Naive thymus-derived CD4-positive, alpha-beta T cell (primary cell): ENCODE measurements around the gene PRSS27. TPM values are rescaled to one million over a fixed set of nuclear protein-coding genes. Genes with fewer than 3 reads are reported as not detected.
"Not testable (repeated sequence)": the region's sequence is repeated elsewhere in the genome, so short reads cannot be mapped to it uniquely, and the experiment has no call there.

Experiments
- ATAC-seq: fragments of 150-1000 bp; cut with Tn5 transposase; 2 replicates; pipeline ENCODE4 v1.10.0; 2021; ENCODE audit warnings: mild to moderate bottlenecking, moderate library complexity
- CTCF ChIA-PET: fragments of 350-600 bp; sonication (Branson Sonifier 250); formaldehyde crosslinking; loops from one replicate; lab custom pipeline; 2021; ENCODE audit warnings: antibody characterized with exemption; lab: Charles Lee
- POLR2A ChIA-PET: fragments of 350-600 bp; sonication (Branson Sonifier 250); formaldehyde crosslinking; loops from one replicate; lab custom pipeline; 2021; ENCODE audit warnings: antibody characterized with exemption, inconsistent platforms; lab: Charles Lee
- DNase-seq, 9 donors: peaks; one replicate each; pipeline versions ENCODE4 v3.0.0 to v3.0.0-alpha.2; 2020 to 2022; ENCODE audit warnings: mixed read lengths in 1 of 9
- H3K27ac ChIP-seq: one replicate; pipeline ENCODE4 v1.7.0; 2013; ENCODE audit warnings: mild to moderate bottlenecking, low read depth, low read length, moderate library complexity
- H3K27me3 ChIP-seq, 2 donors: one replicate each; pipeline ENCODE4 v1.7.0; 2013; ENCODE audit warnings: low read length in 2 of 2, mild to moderate bottlenecking in 2 of 2, moderate library complexity in 2 of 2; ENCODE audit not compliant: control insufficient read depth in 2 of 2, insufficient read depth in 2 of 2
- H3K36me3 ChIP-seq, 3 experiments: 1 replicate in 2 of 3; 2 replicates in 1 of 3; pipeline ENCODE4 v1.7.0; 2013; ENCODE audit warnings: low read length in 3 of 3, mild to moderate bottlenecking in 3 of 3, moderate library complexity in 1 of 3; ENCODE audit not compliant: insufficient read depth in 3 of 3, control insufficient read depth in 2 of 3
- H3K4me1 ChIP-seq, 2 donors: one replicate each; pipeline ENCODE4 v1.7.0; 2013; ENCODE audit warnings: low read length in 2 of 2, mild to moderate bottlenecking in 2 of 2, moderate library complexity in 1 of 2; ENCODE audit not compliant: control insufficient read depth in 2 of 2, insufficient read depth in 2 of 2
- H3K4me3 ChIP-seq: 2 replicates; pipeline ENCODE4 v1.7.0; 2013; ENCODE audit warnings: mild to moderate bottlenecking, low read length
- H3K9me3 ChIP-seq, 3 experiments: 1 replicate in 2 of 3; 2 replicates in 1 of 3; pipeline ENCODE4 v1.7.0; 2013; ENCODE audit warnings: low read length in 3 of 3; ENCODE audit not compliant: control insufficient read depth in 2 of 3
- H3K27ac Mint-ChIP-seq, 9 donors: one replicate each; pipeline ENCODE4 v1.8.0; 2020 to 2022; ENCODE audit warnings: mixed read lengths in 9 of 9, mild to moderate bottlenecking in 8 of 9, moderate library complexity in 5 of 9, inconsistent platforms in 2 of 9
- H3K27me3 Mint-ChIP-seq, 5 donors: one replicate each; pipeline ENCODE4 v1.8.0; 2021 to 2022; ENCODE audit warnings: mixed read lengths in 5 of 5, mild to moderate bottlenecking in 1 of 5
- H3K36me3 Mint-ChIP-seq, 5 donors: one replicate each; pipeline ENCODE4 v1.8.0; 2020 to 2022; ENCODE audit warnings: mixed read lengths in 5 of 5, mild to moderate bottlenecking in 3 of 5, inconsistent platforms in 1 of 5
- H3K4me1 Mint-ChIP-seq, 7 donors: one replicate each; pipeline ENCODE4 v1.8.0; 2020 to 2022; ENCODE audit warnings: mixed read lengths in 7 of 7, mild to moderate bottlenecking in 3 of 7, inconsistent platforms in 1 of 7
- H3K4me3 Mint-ChIP-seq, 10 donors: one replicate each; pipeline ENCODE4 v1.8.0; 2020 to 2022; ENCODE audit warnings: mild to moderate bottlenecking in 10 of 10, mixed read lengths in 10 of 10, moderate library complexity in 6 of 10, inconsistent platforms in 2 of 10
- H3K9me3 Mint-ChIP-seq, 11 donors: one replicate each; pipeline ENCODE4 v1.8.0; 2020 to 2022; ENCODE audit warnings: mixed read lengths in 11 of 11, mild to moderate bottlenecking in 4 of 11, inconsistent platforms in 1 of 11, moderate library complexity in 1 of 11
- intact Hi-C, 2 donors: fragments of 100-400 bp; cut with micrococcal nuclease; formaldehyde crosslinking; loops; one replicate each; pipeline ENCODE4 v1.15.1; 2023
- polyA plus RNA-seq, 2 donors: library from polyadenylated mRNA; unstranded; fragments of 300-500 nt; fragmentation: Illumina TruSeq; gene quantifications; one replicate each; pipeline ENCODE4 v1.2.3, GENCODE V29; 2021
- total RNA-seq, 6 experiments: library from RNA in 5 of 6; stranded (reverse) in 5 of 6; gene quantifications; 1 replicate in 5 of 6; 2 replicates in 1 of 6; pipeline ENCODE4 v1.2.3 and lab custom pipeline; 2021 to 2026

PRSS27 gene
- total and polyA plus RNA-seq, 7 experiments from 2014 or later = 0.32 to 1.6 (median 0.72) TPM; not detected in 1

GRCh38 chr16:2689422-2689821 is 30.6 kb downstream of the PRSS27 start:
- H3K27me3 Mint-ChIP-seq, H3K36me3 Mint-ChIP-seq, DNase-seq, H3K27ac ChIP-seq, H3K9me3 Mint-ChIP-seq, POLR2A ChIA-PET, H3K9me3 ChIP-seq, ATAC-seq, H3K27me3 ChIP-seq, intact Hi-C loops, H3K4me3 ChIP-seq, H3K27ac Mint-ChIP-seq, H3K4me3 Mint-ChIP-seq, CTCF ChIA-PET: not testable (repeated sequence)
- Histone ChIP-seq H3K4me1 (peaks cover 10 to 14% of the 10 kb centered on the region in 2 donors), H3K36me3 (peaks cover 0 to 28% (median 2%) of the 10 kb centered on the region in 3 experiments)
- H3K4me1 Mint-ChIP-seq = peaks cover 6 to 32% (median 20%) of the 10 kb centered on the region in 7 donors

GRCh38 chr16:2687531-2688308 is 32.3 kb downstream of the PRSS27 start:
- Mint-ChIP-seq H3K36me3 (peaks cover 0 to 5% (median 0%) of the 10 kb centered on the region in 5 donors), H3K27me3 (no peaks in the 10 kb centered on the region), H3K4me1 (peaks cover 6 to 37% (median 24%) of the 10 kb centered on the region in 7 donors), H3K9me3 (no peaks in the 10 kb centered on the region), H3K4me3 (peak overlapping the region; percentile 45 to 83 (median 67)), H3K27ac (peak overlapping the region in 5 of 9 donors; percentile 45 to 80 (median 63))
- Histone ChIP-seq H3K27ac (peak overlapping the region; percentile 43), H3K27me3 (no peaks in the 10 kb centered on the region), H3K9me3 (no peaks in the 10 kb centered on the region), H3K4me3 (no peak overlapping the region), H3K36me3 (peaks cover 0 to 31% (median 2%) of the 10 kb centered on the region in 3 experiments), H3K4me1 (peaks cover 14 to 15% of the 10 kb centered on the region in 2 donors)
- intact Hi-C loops = no loop called here
- no peak for DNase-seq
- POLR2A ChIA-PET = interaction anchor here (1.5 kb wide), 1 partner anchor 13 kb away, joined by 3 read pairs; no protein-coding TSS in a partner anchor
- no peak for ATAC-seq
- CTCF ChIA-PET = no interaction called here

DNA sequence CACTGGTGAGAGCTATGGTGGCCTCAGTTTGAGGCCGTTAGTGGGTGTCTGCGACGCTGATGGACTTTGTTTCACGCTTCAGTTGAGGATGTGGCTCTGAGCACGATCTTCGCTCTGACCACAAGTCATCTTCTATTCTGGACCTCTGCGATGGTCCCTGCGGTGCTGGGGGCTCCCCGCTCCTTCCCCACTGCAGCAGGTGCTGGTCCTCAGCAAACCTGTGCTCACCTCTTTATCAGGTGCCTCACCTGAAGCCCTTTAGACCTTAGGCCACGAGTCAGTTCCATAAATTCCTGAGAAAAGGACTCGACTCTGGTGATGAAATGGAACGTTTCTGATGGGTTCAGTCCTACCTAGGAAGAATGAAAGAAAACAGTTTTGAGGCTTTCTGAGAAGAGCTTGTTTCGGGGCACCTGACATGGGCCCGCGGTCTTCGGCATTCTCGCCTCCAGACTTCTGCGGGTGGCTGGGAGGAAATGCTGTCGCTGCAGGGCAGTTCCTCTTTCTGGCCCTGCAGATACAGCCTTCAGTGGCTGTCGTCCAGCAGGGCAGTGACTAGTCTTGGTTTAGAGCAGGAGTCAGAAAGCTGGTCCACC is 33.0 kb downstream of the PRSS27 start:
- intact Hi-C loops = no loop called here
- H3K27ac Mint-ChIP-seq = peak overlapping the region; percentile 11 to 92 (median 72)
- Histone ChIP-seq H3K4me1 (peaks cover 14 to 15% of the 10 kb centered on the region in 2 donors), H3K27me3 (no peaks in the 10 kb centered on the region), H3K4me3 (peak overlapping the region; percentile 36), H3K9me3 (no peaks in the 10 kb centered on the region), H3K36me3 (peaks cover 0 to 27% (median 2%) of the 10 kb centered on the region in 3 experiments), H3K27ac (peak overlapping the region; percentile 43)
- peaks cover 0 to 6% (median 2%) of the 10 kb centered on the region in 5 donors for H3K36me3 Mint-ChIP-seq
- peaks cover 0 to 2% (median 0%) of the 10 kb centered on the region in 11 donors for H3K9me3 Mint-ChIP-seq
- peak overlapping the region; percentile 45 to 83 (median 67) for H3K4me3 Mint-ChIP-seq
- no peaks in the 10 kb centered on the region for H3K27me3 Mint-ChIP-seq
- DNase-seq (peak in 1 of 9 donors; percentile 40), ATAC-seq (peak; percentile 28)
- ChIA-PET CTCF (no interaction called here), POLR2A (interaction anchor here (1.5 kb wide), 1 partner anchor 14 kb away, joined by 3 read pairs; no protein-coding TSS in a partner anchor)
- H3K4me1 Mint-ChIP-seq = peaks cover 10 to 40% (median 26%) of the 10 kb centered on the region in 7 donors

DNA sequence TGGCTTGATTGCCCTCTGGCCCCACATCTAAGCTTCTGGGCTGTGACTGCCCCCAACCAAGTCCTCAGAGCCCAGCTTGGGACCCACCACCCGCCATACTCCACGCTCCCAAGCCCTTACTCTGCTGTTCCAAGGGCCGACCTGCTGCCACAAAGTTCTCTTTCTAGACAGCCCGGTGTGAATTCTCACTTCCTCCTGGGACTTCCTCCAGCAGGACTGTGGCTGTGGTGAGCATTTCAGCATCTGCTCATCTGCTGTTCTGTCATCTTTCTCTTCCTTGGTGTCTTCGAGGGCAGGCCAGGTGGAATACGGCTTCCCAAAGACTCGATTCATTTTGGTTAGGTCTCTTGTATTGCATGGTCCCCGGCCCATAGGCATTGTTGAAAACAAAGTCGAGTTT is 33.9 kb downstream of the PRSS27 start:
- intact Hi-C loops, H3K9me3 Mint-ChIP-seq, H3K27me3 ChIP-seq, H3K27ac Mint-ChIP-seq, H3K27me3 Mint-ChIP-seq, H3K4me3 Mint-ChIP-seq, H3K27ac ChIP-seq, H3K36me3 Mint-ChIP-seq, H3K4me3 ChIP-seq, CTCF ChIA-PET, DNase-seq, H3K9me3 ChIP-seq: not testable (repeated sequence)
- Histone ChIP-seq H3K36me3 (peaks cover 0 to 18% (median 2%) of the 10 kb centered on the region in 3 experiments), H3K4me1 (peaks cover 14 to 22% of the 10 kb centered on the region in 2 donors)
- POLR2A ChIA-PET = interaction anchor here (1.5 kb wide), 1 partner anchor 15 kb away, joined by 3 read pairs; no protein-coding TSS in a partner anchor
- ATAC-seq = peak; percentile 17
- H3K4me1 Mint-ChIP-seq = peaks cover 12 to 43% (median 28%) of the 10 kb centered on the region in 7 donors

DNA sequence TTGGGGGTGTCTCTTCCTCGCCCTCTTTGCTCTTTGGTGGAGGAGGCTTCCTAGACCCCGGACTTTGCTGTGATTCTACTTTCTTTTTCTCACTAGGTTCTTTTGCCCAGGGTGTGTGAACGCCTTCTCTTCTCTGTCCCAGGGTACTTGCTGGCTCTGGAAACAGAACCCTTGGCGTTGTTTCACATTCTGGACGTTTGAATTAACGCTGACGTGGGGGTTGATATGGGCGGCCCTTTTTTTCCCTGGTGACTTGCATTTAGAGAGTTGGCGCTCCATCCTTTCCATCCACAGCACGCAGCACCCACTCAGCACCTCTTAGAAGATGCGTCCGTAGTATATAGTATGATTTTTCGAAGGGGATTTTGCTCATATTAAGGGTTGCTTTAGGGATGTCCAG is 37.0 kb downstream of the PRSS27 start:
- Histone ChIP-seq H3K27ac (peak overlapping the region; percentile 92), H3K4me1 (peaks cover 14 to 22% of the 10 kb centered on the region in 2 donors), H3K4me3 (peak overlapping the region; percentile 81)
- H3K9me3 Mint-ChIP-seq, H3K36me3 ChIP-seq, CTCF ChIA-PET, H3K27me3 Mint-ChIP-seq, H3K9me3 ChIP-seq, H3K27me3 ChIP-seq, ATAC-seq, H3K36me3 Mint-ChIP-seq, DNase-seq: not testable (repeated sequence)
- peak overlapping the region; percentile 50 to 99 (median 78) for H3K27ac Mint-ChIP-seq
- POLR2A ChIA-PET = interaction anchor here (1.0 to 1.4 kb wide), 4 partner anchors 9 to 69 kb away, joined by 3 to 11 read pairs (median 5); partner anchors contain the start of gene PRSS27
- peaks cover 12 to 35% (median 30%) of the 10 kb centered on the region in 7 donors for H3K4me1 Mint-ChIP-seq
- intact Hi-C loops = loop anchor here (2.0 to 5.0 kb wide), 3 partner anchors 70 to 526 kb away; partner anchors contain the start of genes NTN3 (in 1 of the 2), SRRM2 (in 1 of the 2) and TRAF7 (in 1 of the 2)
- H3K4me3 Mint-ChIP-seq = peak overlapping the region; percentile 83 to 99 (median 94)
